NCI-H2107 treated with DMSO at 0.1 percent for 48 hours (cell line): ENCODE results near the gene ANGPT4.
"Not testable (repeated sequence)": the region's sequence is repeated elsewhere in the genome, so short reads cannot be mapped to it uniquely, and the experiment has no call there.

ENCODE experiments used
- DNase-seq: peaks from one replicate; lab custom pipeline; 2025; ENCODE audit not compliant: unreplicated experiment; lab: John Stamatoyannopoulos, UW

Gene ANGPT4

GRCh38 chr20:828987-829386 lies 87.1 kb downstream of the ANGPT4 start:
- no peak for DNase-seq

GRCh38 chr20:827981-828380 lies 88.2 kb downstream of the ANGPT4 start:
- not testable (repeated sequence) for DNase-seq

- no peak for DNase-seq
Measured at GRCh38 chr20:826695-827323, 89.3 kb downstream of the ANGPT4 start.

- no peak for DNase-seq
Measured at GRCh38 chr20:825710-826421, 90.3 kb downstream of the ANGPT4 start.

- no peak for DNase-seq
Measured at GRCh38 chr20:824916-825315, 91.2 kb downstream of the ANGPT4 start.

GRCh38 chr20:824490-824889 lies 91.6 kb downstream of the ANGPT4 start:
- DNase-seq: no peak

- DNase-seq: no peak
Measured at GRCh38 chr20:823574-823902, 92.6 kb downstream of the ANGPT4 start.

- DNase-seq: no peak
Measured at GRCh38 chr20:822651-823573, 93.2 kb downstream of the ANGPT4 start.

- no peak for DNase-seq
Measured at GRCh38 chr20:821731-822065, 94.4 kb downstream of the ANGPT4 start.

GRCh38 chr20:821046-821730 lies 94.9 kb downstream of the ANGPT4 start:
- no peak for DNase-seq

GRCh38 chr20:820323-820953 lies 95.7 kb downstream of the ANGPT4 start:
- DNase-seq: no peak
